Loucy (cell line): ENCODE results near the gene CCDC127.
"Not testable (repeated sequence)": the region's sequence is repeated elsewhere in the genome, so short reads cannot be mapped to it uniquely, and the experiment has no call there.

Experiments
- CTCF ChIP-seq: fragments of 200-600 bp; sonication (generic); conservative IDR thresholded peaks from 2 replicates; pipeline ENCODE4 v1.5.1; 2014; ENCODE audit warnings: mild to moderate bottlenecking, antibody characterized with exemption, low read length
- EZH2phosphoT487 ChIP-seq: fragments of 200-600 bp; IDR thresholded peaks from 2 replicates; pipeline ENCODE4 v1.6.1; 2018; ENCODE audit warnings: antibody characterized with exemption, mild to moderate bottlenecking, moderate library complexity, borderline replicate concordance

GRCh38 chr5:227375-227774, 9.4 kb upstream of the CCDC127 start:
- TF ChIP-seq CTCF, EZH2phosphoT487: not testable (repeated sequence)
